Left cardiac atrium (tissue), 4 donors: Measurements from ENCODE around the gene DDX60. TPM values are rescaled to one million over a fixed set of nuclear protein-coding genes. Genes with fewer than 3 reads are reported as not detected.
"Not testable (repeated sequence)": the region's sequence is repeated elsewhere in the genome, so short reads cannot be mapped to it uniquely, and the experiment has no call there.

Experiments
- ATAC-seq, 2 donors: fragments of 200-7000 bp; cut with Tn5 transposase; one replicate each; pipeline ENCODE4 v1.9.1; 2020; ENCODE audit warnings: mild to moderate bottlenecking in 2 of 2, moderate library complexity in 2 of 2
- DNase-seq: peaks from one replicate; pipeline ENCODE4 v3.0.0-alpha.2; 2020
- intact Hi-C, 2 donors: fragments of 100-400 bp; cut with DNase I; formaldehyde crosslinking; loops; one replicate each; pipeline versions ENCODE4 v1.14.1 to v1.15.1; 2022 to 2023
- total RNA-seq, 2 donors: library from RNA; stranded (reverse); fragmentation: NEBNext Ultra II Directional; extraction: Animal tissue kit (Norgen Biotek cat#: 25700); gene quantifications; one replicate each; pipeline ENCODE4 v1.2.1, GENCODE V29; 2021
- donor health status: DM: no; HTN: yes; CAD: no.
- donor health status: DM: no; HTN: yes; CAD: no; lungs with severe emphysema.
- donor health status: DM: yes; HTN: yes; CAD: no.
- donor health status: Dilated cardiomyopathy.

DDX60 gene
- total RNA-seq, 2 donors from 2014 or later = 6.8 to 11.2 TPM

DNA sequence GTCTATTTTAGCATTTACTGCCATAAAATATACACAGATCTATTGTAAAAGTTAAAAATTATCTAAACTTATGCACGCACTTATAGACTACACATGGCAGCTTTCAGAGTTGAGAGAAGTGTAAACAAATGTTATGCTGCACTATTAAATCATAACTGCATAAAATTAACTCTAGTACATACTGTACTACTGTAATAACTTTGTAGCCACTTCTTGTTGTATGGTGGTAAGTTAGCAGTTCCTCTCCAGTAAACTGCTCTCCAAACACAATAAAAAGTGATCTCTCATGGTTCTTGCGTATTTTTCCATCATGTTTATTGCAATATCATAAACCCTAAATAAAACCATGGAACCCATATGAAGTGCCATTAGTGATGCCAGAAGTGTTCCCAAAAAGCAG lies 9.6 kb downstream of the DDX60 start:
- ATAC-seq = no peak
- intact Hi-C loops = no loop called here

DNA sequence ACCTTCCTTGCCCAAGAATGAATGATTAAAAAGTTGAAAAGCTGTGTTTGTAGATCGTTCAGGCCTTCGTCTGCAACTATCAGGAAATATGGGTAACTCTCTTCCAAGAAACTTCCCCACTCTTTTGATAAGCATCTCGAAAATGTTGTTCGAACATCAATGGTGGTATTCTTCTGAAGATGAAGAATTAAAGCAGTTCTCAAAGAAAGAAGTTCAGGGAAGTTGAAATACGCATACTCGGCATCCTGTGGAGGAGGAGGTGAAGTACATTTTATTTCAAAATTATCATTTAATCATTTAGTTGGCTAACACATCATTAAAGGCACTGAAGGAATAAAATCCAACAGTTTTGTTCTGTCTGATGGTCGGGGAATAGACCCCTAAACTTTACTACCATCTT lies 12.1 kb downstream of the DDX60 start:
- DNase-seq (no peak), ATAC-seq (no peak)
- intact Hi-C loops = no loop called here

More for the DNA sequence above, 9.6 kb downstream of the DDX60 start:
- DNase-seq = no peak

GRCh38 chr4:168304744-168305459 lies 13.7 kb downstream of the DDX60 start:
- DNase-seq (no peak), ATAC-seq (no peak)
- intact Hi-C loops = no loop called here

DNA sequence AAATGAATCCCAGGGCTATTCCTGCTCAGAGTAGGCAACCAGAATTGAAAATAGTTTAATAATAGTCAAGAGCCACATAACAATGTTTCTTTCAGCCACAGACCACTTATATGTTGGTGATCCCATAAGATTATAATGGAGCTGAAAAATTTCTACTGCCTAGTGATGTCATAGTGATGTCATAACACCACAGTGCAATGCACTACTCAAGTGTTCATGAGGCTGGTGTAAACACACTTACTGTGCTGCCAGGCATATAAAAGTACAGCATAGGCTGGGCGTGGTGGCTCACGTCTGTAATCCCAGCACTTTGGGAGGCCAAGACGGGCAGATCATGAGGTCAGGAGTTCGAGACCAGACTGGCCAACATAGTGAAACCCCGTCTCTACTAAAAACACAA lies 15.1 kb downstream of the DDX60 start:
- DNase-seq, ATAC-seq, intact Hi-C loops: not testable (repeated sequence)

DNA sequence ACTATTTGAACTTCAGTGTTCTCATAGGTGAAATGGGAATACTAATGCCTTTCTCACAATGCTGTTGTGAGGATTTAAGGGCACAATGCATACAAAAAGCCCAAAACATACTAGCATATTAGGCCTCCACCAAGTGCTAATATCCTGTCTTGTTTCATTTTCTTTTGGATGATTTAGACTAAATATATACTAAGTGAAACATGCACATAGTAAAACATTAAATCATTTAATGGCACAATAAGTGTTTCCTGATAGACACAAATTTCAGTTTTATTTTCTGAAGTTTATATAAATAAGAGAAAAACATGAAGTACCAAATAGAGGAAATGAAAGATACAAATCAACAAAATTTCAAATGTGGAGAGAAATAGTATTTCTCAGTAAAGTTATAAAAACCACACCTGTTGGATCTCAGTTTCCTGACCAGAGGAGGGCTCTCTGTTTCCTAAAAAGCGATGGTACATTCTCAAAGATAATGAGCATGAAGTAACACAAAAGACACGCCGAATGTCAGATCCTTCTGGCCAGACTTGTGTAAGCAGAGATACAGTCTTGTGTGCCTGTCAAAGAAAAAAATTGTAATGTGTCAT lies 25.1 kb downstream of the DDX60 start:
- intact Hi-C loops = no loop called here
- ATAC-seq (no peak), DNase-seq (no peak)

DNA sequence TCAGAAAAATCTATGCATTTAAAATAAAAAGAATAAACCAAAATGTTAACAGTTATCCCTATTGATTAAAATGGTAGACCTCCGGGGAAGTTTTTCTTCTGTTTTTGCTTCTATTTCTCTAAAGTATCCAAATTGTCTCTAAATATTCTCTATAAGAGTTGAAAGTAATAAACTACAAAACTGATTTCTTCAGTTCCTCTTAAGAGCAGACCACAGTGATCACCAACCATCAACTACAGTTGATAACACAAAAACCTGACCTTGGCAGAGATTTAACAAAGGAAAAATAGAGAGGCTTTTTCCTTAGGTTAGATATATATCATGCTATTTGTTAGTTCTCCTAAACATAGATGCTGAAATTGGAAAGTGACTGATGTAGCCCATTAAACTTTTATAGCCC lies 27.3 kb downstream of the DDX60 start:
- intact Hi-C loops = no loop called here
- ATAC-seq (no peak), DNase-seq (no peak)

DNA sequence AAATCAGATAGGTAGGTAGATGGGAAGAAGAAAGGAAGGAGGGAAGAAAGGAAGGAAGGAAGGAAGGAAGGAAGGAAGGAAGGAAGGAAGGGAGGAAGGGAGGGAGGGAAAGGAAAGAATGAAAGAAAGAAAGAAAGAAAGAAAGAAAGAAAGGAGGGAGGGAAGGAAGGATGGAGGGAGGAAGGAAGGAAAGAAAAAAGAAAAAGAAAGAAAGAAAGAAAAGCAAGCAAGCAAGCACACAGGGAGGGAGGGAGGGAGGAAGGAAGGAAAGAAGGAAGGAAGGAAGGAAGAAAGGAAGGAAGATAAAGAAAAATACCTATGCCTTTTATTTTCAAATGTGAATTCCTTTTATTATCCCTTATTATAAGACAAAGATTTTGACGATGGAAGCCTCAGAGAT lies 32.7 kb downstream of the DDX60 start:
- DNase-seq, ATAC-seq, intact Hi-C loops: not testable (repeated sequence)

- DNase-seq (no peak), ATAC-seq (no peak)
- intact Hi-C loops = no loop called here
These were observed 39.0 kb downstream of the DDX60 start for GRCh38 chr4:168279556-168279955.

DNA sequence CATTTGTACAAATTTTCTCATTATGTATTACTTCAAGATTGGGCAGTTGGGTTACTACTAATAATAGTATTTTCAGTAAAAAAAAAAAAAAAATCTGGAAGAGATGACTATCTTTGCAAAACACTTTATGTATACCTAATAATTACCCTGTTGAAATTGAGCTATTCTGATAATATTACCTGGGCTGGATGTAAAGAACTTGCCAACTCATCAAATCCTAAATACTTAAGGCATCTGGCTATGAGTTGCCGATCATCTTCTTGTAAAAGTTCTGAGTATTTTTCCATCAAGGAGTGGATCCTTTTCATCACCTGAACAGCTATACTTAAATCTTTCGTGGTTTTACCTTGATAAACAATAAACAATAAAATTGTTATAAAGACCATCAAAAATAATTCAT lies 42.7 kb downstream of the DDX60 start:
- no peak for DNase-seq
- intact Hi-C loops = no loop called here
- no peak for ATAC-seq

DNA sequence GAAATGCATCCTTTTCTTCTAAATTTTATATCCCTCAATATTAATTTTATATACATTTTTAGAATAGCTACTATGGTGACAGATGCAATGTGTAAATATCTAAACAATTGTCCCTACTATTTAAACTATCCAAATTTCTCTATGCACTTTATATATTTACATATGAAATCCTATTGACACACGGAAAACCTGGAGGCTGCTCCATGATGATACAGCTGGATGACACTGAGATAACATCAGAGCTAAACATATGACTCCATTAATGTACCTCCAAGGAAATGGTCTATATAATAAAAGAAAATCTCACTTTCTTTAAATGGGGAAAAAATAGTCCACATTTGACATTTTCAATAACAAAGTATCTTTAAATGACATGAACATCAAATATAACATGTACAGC lies 43.7 kb downstream of the DDX60 start:
- ATAC-seq = no peak
- no peak for DNase-seq
- intact Hi-C loops = no loop called here

DNA sequence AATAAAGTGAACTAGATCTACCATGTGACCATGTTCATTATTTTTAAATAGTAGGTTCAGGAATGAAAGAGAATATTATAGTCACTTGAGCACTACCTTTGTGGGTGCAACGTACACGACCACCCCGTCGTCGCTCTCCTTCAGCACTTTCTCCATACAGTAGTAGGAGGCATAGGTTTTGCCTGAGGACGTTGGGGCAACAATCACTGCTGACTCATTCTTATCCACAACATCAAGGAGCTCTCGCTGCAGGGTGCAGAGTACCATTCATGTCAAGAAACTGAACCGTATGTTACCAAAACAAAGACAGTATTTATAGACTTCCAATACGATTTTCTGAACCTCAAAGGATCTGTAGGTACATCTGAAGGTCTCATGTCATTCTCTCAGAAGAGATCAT lies 44.7 kb downstream of the DDX60 start:
- DNase-seq (no peak), ATAC-seq (no peak)
- intact Hi-C loops = no loop called here

DNA sequence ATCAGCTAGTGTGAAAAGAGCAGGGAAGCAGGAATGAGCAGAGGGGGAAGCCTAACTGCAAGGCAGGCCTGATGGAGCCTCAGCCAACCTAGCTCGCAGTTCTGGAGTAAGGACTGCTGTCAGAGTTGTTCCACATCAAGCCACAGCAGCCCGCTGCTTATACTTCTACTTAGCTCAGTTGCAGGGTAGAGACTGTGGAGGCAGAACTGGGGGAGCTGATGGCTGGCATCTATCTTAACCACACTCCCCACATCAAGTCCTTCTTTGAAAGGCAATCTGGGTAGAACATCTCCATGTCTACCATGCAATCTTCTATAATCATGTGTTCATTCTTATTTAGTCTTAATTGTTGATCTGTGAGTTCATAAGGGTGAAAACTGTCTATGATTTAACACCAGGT lies 46.1 kb downstream of the DDX60 start:
- intact Hi-C loops = no loop called here
- DNase-seq = no peak
- no peak for ATAC-seq

GRCh38 chr4:168269896-168270295 lies 48.7 kb downstream of the DDX60 start:
- intact Hi-C loops = no loop called here
- DNase-seq = peak; percentile 46
- peak; percentile 29 to 94 for ATAC-seq

GRCh38 chr4:168265327-168265726 lies 53.2 kb downstream of the DDX60 start:
- intact Hi-C loops = no loop called here
- no peak for DNase-seq
- peak; percentile 30 to 57 for ATAC-seq

GRCh38 chr4:168264903-168265302 lies 53.6 kb downstream of the DDX60 start:
- intact Hi-C loops = no loop called here
- ATAC-seq (peak; percentile 84 to 93), DNase-seq (peak; percentile 26)

- intact Hi-C loops = no loop called here
- ATAC-seq (no peak), DNase-seq (no peak)
These were observed 55.5 kb downstream of the DDX60 start for GRCh38 chr4:168263039-168263438.

- no peak for ATAC-seq
These were observed 59.5 kb downstream of the DDX60 start for GRCh38 chr4:168259096-168259495.

GRCh38 chr4:168257768-168258167 lies 60.8 kb downstream of the DDX60 start:
- ATAC-seq = peak; percentile 72 to 84
- intact Hi-C loops = no loop called here
- DNase-seq = no peak

More at GRCh38 chr4:168259096-168259495, 59.5 kb downstream of the DDX60 start:
- intact Hi-C loops = no loop called here
- no peak for DNase-seq

DNA sequence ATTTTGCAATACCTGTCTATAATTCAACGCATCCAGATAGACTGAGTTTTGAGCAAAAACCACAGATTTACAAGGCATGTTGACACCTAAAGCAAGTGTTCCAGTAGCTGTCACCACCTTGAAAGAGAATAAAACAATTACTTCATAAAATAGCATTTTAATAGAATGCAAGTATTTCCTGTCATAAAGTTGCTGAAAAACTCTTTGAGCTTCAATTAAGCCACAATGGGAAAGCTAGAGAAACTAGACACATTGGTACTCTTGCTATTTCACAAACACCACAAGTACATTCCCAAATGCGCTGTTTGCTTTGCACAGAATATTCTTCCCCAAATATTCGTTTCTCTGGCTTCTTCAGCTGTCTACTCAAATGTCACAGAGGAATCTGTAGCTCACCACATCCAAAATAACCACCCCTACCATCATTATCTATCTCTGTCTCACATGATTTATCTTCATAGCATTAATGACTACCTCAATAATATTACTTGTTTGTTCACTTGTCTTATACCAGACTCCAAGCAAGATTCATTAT lies 70.3 kb downstream of the DDX60 start:
- DNase-seq (no peak), ATAC-seq (no peak)
- intact Hi-C loops = no loop called here

DNA sequence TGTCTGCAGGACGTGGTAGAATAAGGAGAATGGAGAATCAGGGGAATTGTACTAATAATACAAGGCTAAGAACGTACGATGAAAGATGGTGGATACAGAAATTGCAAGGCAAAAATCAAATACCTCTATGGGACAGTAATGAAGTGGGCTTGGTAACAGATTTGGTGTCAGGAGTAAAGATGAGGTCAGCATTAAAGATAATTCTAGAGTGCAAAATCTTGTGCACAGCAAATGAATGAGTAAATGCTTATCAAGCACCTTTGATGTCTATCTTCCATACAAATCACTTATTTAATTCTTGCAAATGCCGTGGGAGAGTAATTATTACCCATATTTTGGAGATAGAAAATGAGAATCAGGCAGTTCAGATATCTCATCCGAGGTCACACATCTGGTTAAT lies 70.9 kb downstream of the DDX60 start:
- intact Hi-C loops = no loop called here
- ATAC-seq (no peak), DNase-seq (no peak)

DNA sequence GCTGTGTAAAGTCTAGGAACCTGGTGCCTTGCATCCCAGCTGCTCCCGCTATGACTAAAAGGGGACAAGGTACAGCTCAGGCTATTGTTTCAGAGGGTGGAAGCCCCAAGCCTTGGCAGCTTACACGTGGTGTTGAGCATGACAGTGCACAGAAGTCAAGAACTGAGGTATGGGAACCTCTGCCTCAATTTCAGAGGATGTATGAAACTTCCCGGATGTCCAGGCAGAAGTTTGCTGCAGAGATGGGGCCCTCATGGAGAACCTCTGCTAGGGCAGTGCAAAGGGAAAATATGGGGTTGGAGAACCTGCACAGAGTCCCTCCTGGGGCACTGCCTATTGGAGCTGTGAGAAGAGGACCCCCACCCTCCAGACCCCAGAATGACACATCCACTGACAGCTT lies 76.6 kb downstream of the DDX60 start:
- DNase-seq (no peak), ATAC-seq (no peak)
- intact Hi-C loops = no loop called here
